ENCODE results near the gene ADCY10.
A peak's percentile ranks its signal among the peaks of the same experiment; 100 is the strongest.
"Not testable (repeated sequence)": the region's sequence is repeated elsewhere in the genome, so short reads cannot be mapped to it uniquely, and the experiment has no call there.

ADCY10 gene

GRCh38 chr1:167879508-167879907 lies 34.4 kb downstream of the ADCY10 start:
- ATAC-seq: no peak
- no peak for TF ChIP-seq GLIS3 (CRISPR knock-in tag; IDR thresholded peaks at IDR 0.05)
- TF ChIP-seq ARNTL (CRISPR knock-in tag; IDR thresholded peaks at IDR 0.05; ENCODE audit: borderline replicate concordance, low read depth): no peak
- no peak for TF ChIP-seq ISL1 (CRISPR knock-in tag; IDR thresholded peaks at IDR 0.05)

- TF ChIP-seq ZC3H10 (CRISPR knock-in tag; IDR thresholded peaks at IDR 0.05) (no peak), PPARA (CRISPR knock-in tag; IDR thresholded peaks at IDR 0.05; ENCODE audit: borderline replicate concordance) (no peak), SNAI2 (CRISPR knock-in tag; IDR thresholded peaks at IDR 0.05) (no peak), ISL1 (CRISPR knock-in tag; IDR thresholded peaks at IDR 0.05) (no peak), ZNF70 (CRISPR knock-in tag; IDR thresholded peaks at IDR 0.05) (no peak), BACH2 (CRISPR knock-in tag; IDR thresholded peaks at IDR 0.05; ENCODE audit: borderline replicate concordance) (no peak), ZNF8 (CRISPR knock-in tag; IDR thresholded peaks at IDR 0.05) (no peak), RARB (CRISPR knock-in tag; IDR thresholded peaks at IDR 0.05) (no peak), TOX (CRISPR knock-in tag; IDR thresholded peaks at IDR 0.05; ENCODE audit: borderline replicate concordance) (no peak), ARNTL (CRISPR knock-in tag; IDR thresholded peaks at IDR 0.05; ENCODE audit: borderline replicate concordance, low read depth) (no peak), CSDC2 (CRISPR knock-in tag; IDR thresholded peaks at IDR 0.05) (no peak), ZNF565 (CRISPR knock-in tag; conservative IDR thresholded peaks at IDR 0.05; ENCODE audit: low read depth) (no peak), POU6F1 (CRISPR knock-in tag; IDR thresholded peaks at IDR 0.05; ENCODE audit: borderline replicate concordance, low read depth) (no peak), TCF4 (CRISPR knock-in tag; IDR thresholded peaks at IDR 0.05; ENCODE audit: borderline replicate concordance) (no peak)
- TF ChIP-seq, protein P1, sequence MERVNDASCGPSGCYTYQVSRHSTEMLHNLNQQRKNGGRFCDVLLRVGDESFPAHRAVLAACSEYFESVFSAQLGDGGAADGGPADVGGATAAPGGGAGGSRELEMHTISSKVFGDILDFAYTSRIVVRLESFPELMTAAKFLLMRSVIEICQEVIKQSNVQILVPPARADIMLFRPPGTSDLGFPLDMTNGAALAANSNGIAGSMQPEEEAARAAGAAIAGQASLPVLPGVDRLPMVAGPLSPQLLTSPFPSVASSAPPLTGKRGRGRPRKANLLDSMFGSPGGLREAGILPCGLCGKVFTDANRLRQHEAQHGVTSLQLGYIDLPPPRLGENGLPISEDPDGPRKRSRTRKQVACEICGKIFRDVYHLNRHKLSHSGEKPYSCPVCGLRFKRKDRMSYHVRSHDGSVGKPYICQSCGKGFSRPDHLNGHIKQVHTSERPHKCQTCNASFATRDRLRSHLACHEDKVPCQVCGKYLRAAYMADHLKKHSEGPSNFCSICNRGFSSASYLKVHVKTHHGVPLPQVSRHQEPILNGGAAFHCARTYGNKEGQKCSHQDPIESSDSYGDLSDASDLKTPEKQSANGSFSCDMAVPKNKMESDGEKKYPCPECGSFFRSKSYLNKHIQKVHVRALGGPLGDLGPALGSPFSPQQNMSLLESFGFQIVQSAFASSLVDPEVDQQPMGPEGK (CRISPR knock-in tag; IDR thresholded peaks at IDR 0.05; ENCODE audit: borderline replicate concordance): no peak
- no peak for ATAC-seq
Measured at GRCh38 chr1:167878372-167879160, 35.4 kb downstream of the ADCY10 start.

- TF ChIP-seq OSR1 (CRISPR knock-in tag; IDR thresholded peaks at IDR 0.05): no peak
- TF ChIP-seq GLIS3 (CRISPR knock-in tag; IDR thresholded peaks at IDR 0.05): no peak
- TF ChIP-seq, protein P2, sequence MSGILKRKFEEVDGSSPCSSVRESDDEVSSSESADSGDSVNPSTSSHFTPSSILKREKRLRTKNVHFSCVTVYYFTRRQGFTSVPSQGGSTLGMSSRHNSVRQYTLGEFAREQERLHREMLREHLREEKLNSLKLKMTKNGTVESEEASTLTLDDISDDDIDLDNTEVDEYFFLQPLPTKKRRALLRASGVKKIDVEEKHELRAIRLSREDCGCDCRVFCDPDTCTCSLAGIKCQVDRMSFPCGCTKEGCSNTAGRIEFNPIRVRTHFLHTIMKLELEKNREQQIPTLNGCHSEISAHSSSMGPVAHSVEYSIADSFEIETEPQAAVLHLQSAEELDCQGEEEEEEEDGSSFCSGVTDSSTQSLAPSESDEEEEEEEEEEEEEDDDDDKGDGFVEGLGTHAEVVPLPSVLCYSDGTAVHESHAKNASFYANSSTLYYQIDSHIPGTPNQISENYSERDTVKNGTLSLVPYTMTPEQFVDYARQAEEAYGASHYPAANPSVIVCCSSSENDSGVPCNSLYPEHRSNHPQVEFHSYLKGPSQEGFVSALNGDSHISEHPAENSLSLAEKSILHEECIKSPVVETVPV (CRISPR knock-in tag; IDR thresholded peaks at IDR 0.05): no peak
- no peak for TF ChIP-seq ZFP30 (CRISPR knock-in tag; IDR thresholded peaks at IDR 0.05)
- TF ChIP-seq ESRRG (CRISPR knock-in tag; IDR thresholded peaks at IDR 0.05): no peak
- TF ChIP-seq ZNF70 (CRISPR knock-in tag; IDR thresholded peaks at IDR 0.05): no peak
- ATAC-seq: no peak
Measured at GRCh38 chr1:167876597-167877175, 37.2 kb downstream of the ADCY10 start.

DNA sequence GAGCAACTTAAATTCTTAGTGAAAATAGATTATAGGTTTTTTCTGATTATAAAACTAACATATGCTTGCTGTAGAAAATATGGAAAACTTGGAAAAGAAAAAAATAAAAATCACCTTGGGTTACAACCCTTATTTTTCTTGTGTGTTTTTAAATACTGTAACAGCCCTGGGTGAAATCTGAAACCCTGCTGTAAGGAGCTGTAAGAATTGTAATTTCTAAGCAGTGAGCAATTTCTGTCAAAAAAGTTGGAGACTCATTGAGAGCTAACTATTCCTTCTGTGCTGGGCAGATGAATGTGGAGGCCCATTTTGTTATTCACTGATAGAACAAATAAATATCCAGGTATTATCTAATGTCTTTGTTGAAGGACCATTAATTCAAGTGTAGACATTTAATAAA lies 42.6 kb downstream of the ADCY10 start:
- peak; percentile 71 for ATAC-seq
- TF ChIP-seq TSHZ2 (CRISPR knock-in tag; IDR thresholded peaks at IDR 0.05) (no peak), ZNF8 (CRISPR knock-in tag; IDR thresholded peaks at IDR 0.05) (no peak), ZNF565 (CRISPR knock-in tag; conservative IDR thresholded peaks at IDR 0.05; ENCODE audit: low read depth) (no peak), RARB (CRISPR knock-in tag; IDR thresholded peaks at IDR 0.05) (no peak), SNAI2 (CRISPR knock-in tag; IDR thresholded peaks at IDR 0.05) (no peak), CSDC2 (CRISPR knock-in tag; IDR thresholded peaks at IDR 0.05) (no peak), POU6F1 (CRISPR knock-in tag; IDR thresholded peaks at IDR 0.05; ENCODE audit: borderline replicate concordance, low read depth) (no peak)

GRCh38 chr1:167869157-167870001 lies 44.6 kb downstream of the ADCY10 start:
- ATAC-seq: not testable (repeated sequence)

- not testable (repeated sequence) for ATAC-seq
Measured at GRCh38 chr1:167866739-167867414, 47.1 kb downstream of the ADCY10 start.

All from SK-N-SH treated with all-trans-retinoic acid at 6 μM for 48 hours (cell line).